NOMO-1 (cell line): Measurements from ENCODE around the gene SLC22A23.

Experiments
- DNase-seq, 2 experiments: peaks; one replicate each; lab custom pipeline; 2025; ENCODE audit not compliant: unreplicated experiment in 2 of 2; lab: John Stamatoyannopoulos, UW

SLC22A23 gene

DNA sequence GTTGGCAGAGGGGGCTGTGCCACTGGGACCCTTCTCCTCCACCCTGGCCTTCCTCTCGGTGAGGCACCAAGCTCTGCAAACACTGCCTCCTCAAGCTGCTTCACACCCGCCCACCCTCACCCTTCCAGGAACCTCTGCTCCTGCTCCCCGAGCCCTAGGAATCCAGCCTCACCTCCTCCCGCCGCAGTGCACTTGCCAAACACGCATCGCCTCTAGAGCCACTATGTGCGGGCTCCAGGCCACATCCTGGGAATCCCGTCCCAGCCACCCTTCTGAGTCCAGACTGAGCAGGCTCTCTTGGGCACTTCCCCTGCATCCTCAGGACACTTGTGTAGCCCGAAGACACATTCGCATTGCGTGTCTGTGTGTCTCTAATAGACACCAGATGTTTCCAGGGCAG, 179.6 kb downstream of the SLC22A23 start:
- DNase-seq, result no peak

DNA sequence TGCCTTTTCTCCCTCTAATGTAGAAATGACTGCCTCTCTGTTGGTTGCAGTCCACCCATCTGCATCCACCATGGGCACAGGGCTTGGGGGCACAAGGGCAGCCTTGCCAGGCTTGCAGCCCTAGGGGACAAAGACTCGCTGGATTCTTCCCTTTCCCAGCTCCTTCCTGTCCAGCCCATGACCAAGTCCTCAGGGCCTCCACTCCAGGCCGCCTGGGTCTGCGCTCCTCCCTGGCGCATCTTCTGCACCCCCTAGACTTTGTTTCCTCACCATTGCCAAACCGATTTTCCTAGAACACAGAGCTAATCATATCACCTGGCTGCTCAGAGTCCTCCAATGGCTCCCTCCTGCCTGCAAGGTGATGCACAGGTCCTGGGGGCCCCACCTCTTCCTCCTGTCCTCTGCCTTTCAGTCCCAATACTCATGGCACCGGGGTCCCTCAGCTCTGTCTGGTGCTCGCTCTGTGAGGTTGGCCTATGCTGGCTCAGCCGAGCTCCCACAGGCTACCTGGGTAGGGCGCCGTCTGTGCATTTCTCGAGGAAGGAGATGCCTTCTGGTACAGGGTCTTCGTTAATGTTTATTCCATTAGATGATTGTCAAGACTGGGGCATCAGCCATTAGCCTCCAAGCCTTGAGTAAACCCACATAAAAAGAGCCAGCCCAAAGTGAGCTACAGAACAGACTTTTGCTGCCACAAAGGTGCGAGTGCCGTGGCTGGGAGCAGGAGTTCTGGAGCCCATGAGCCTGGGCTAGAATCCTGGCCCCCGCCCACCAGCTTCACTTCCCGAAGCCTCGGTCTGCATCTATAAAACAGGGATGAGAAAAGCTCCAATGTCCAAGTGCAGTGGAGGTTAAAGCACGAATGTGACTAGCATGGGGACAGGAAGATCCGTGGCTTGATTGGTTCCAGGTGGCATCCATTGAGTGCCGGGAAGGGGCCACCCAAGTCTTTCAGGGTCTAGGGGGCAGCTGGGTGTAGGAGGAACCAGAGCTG, 180.4 kb downstream of the SLC22A23 start:
- no peak for DNase-seq

DNA sequence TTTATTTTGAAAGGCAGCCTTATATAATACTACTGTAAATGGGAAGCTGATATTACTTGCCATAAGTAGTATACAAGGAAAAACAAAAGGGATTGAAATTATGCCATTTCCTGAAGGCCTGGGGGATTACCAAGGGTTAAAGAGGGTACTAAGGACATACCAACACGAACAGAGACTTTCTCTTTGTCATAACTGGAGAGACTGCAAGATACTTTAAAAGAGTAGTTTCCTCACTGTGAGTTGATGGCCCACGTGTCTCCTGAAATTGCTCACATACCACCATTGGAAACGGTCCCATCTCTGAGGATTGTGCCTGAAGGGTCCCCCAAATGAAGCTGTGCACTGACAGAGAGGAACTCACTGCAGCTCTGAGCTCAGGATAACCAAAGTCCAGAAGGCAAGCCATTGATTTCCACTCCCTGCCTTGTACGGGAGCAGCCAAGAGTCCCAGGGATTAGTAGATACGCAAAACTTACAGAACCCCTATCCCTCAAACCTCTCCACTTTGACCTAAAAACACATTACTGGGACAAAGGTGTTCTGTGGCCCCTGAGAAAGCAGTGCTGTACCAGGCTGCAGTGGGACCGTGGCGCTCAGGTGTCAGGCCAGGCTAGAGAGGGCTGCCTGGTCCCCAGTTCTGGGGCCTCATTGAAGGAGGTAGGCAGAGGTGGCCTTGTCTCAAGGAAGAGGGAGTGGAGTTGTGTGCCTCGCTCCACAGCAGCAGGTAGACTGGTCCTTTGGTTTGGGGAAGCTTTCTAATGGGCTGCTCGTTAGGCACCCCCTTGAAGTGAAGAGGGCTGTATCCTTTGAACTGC, 182.9 kb downstream of the SLC22A23 start:
- DNase-seq, result no peak

DNA sequence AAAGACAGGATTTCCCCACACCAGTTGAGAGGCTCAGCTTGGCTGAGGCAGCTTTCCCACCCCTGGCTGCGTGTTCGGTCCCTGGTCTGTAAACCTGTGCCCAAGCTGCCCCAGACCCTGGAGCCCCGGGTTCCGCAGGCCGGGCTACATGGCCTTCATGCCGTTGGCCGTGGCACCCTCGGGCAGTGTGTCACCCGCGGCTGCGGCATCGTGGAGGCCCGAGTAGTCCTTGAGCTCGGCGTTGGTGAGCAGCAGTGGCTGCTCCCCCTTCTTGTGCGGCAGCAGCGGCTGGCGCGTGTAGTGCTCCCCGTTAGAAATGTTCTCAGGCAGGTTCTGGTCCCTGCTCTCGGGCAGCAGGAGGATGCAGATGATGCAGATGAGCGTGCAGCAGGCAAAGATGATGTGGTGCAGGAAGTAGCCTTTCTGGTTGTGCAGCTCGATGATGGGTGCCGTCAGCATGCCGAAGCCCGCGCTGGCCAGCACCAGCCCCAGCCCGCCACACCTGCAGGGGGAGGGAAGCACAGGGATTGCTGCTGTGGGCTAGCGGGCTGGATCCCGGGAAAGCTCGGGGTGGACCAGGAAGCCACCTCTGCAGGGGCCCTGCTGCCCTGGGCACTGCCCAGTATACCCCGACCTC, 183.8 kb downstream of the SLC22A23 start:
- no peak for DNase-seq

DNA sequence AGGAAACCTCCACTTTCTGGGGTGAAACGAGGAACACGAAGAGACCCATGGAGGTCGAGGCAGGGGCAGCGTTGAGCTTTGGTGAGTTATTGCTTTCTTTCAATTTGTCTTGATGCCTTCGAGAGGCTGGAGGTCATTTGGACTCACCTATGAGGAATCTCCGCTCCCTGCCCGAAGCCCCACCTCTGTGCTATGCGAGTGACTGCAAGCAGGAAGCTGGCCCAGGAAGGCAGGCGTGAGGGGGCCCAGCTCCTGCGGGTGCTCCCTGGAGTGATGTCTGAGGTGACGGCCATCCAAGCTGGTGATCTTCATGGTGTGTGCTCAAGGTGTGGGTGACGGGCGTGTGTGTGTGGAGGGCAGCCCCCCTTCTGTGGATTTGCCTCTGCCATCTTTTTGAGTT, 185.1 kb downstream of the SLC22A23 start:
- no peak for DNase-seq

DNA sequence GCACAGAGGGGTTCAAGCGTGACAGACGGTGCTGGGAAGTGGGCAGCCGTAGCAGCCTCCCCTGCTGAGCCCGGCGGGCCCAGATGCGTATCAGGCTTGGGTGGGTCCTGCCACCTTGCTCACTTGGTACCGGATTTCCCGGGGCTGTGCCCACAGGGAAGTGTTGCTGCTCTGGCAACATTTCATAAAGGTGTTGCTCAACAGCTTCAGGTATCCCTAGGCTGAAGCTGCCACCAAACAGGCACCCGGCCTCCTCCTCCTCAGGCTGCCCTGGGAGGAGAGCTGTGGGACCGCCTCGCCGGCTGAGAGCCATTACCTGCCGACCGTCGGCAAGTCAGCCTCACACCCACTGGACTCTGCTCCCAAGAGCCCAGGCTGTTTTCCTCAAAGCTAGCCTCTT, 186.6 kb downstream of the SLC22A23 start:
- no peak for DNase-seq

DNA sequence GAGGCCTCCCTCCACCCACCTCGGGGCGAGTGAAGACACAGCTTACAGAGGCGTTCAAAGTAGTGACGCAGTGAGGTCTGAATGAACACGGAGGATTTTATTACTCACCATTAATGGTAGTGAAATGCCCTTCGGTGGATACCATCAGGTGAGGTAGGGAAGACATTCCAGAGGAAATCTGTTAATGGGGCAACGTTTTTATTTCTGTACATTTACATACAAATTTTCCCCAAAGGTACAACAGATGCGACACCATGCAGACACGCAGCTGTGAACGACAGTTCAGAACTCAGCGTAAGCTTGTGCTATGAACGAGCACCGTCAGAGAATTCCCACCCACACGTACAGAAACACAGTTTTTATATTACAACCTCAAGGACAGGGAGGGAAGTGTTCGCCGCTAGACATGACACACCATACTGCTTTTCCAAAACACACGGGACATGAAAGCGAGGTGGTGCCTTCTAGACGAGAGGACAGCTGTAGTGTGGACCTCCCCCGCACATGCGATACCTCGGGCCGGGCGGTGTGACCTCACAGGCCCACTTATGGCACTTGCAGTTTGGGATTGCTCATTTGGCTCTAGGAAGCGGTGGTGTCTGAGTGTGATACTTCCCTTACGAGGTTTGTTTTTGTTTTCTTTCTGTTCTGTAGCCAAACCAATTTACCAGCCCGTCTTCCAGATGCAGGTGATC, 187.4 kb downstream of the SLC22A23 start:
- DNase-seq, result no peak

DNA sequence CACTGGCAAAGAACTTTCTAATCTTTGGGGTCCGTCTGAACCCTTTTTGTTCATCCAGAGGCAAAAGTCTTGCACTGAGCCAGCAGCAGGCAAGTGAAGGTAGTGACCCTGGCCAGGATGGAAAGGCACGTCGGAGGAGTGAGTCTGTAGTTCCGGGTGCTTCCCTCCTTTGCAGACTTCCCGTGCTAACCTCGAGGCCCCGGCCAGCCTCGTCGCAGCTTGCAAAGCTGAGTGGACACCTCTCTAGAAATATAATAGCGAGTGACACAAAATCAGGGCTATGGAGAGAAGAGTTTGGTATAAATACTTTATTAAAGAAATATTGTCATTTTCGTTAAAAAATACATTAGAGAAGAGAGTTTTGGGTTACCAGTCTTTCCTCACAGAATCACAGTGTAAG, 188.2 kb downstream of the SLC22A23 start:
- DNase-seq, result no peak

DNA sequence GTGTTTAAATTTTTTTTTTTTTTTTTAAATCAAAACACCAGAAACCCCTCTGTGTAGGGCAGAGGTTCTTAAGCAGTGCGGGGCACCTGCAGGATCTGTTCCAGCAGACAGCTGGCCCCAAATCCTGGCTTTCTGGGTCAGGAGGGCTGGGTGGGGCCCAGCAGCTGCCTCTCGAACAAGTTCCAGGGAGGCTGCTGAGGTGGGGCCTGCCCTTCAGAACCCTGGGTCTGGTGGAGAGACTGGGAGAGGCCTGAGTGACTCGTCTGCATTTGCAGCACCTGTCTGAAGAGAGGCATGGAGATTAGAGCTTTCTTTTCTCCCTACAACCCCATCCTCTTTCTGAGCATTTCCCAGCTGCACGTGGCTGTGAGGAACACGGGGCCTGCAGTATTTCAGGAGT, 189.7 kb downstream of the SLC22A23 start:
- no peak for DNase-seq

DNA sequence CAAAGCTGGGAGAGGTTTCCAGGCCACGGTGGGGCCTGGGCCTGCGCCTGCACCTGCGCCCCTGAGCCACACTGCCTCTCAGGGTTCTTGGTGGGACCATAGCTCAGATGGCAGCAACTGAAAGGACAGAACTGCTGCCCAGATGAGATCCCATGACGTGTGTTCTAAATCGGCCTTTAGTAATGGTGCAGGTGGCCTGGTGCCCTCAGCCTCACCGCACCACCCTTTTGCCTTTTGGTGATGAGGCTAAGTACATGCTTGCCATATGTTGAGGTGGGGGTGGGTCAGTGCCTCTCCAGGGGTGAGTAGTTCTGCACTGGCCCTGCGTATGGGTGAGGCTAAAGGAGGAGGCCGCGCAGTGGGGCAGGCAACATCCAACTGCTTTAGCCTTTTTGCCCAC, 190.7 kb downstream of the SLC22A23 start:
- DNase-seq, result no peak

DNA sequence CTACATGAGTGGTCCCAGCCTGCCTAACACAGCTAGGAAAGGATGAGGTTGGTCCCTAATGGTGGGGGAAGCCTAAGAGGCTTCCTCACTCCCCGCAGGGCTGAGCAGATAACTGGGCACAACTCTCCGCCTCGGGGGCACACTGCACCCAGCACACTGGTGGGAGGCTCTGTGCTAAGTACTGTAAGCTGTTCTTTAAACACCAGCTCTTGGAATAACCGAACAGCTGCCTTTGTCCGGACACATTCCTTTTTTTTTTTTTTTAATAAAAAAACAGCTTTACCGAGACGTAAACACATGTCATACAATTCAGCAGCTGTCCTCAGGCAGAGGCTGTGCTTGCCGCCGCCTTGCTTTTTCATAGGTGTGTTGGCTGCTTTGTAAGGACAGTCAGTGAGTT, 191.2 kb downstream of the SLC22A23 start:
- DNase-seq, result no peak

DNA sequence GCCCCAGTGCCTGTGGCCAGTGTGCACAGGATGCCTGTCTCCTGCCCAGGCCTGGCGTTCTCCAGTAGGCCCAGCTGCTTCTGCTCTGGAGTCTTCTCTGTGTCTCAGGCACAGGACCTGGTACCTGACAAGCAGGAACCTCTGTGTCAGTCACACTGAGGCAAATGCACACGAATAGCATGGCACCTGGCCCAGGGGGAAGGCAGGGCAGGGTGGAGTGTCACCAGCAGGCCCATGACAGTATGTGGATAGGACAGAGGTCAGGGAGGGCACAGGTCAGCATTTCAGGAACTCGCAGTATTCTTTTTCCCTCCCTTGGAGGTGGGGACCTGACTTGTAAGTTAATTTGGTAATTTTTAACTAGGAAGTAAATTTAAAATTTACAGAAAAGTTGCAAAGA, 192.5 kb downstream of the SLC22A23 start:
- no peak for DNase-seq

DNA sequence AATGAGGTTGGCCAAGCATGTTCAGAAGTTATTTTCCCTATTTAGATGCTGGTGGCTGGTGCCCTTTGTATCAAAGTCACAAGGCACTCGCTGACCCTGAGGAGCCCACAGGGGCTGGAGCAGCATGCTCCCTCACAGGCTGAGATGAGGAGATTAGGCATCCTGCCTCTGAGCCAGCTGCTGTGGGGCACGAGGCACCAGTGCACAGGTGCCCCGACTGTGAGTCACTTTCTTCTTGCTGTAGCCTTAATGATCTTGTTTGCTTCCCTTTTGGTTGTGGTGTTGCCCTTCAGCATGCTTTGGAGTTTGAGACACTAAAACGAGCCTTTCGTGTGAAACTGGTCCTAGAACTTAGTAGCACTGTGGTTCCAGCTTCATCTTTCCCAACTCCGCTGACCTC, 193.8 kb downstream of the SLC22A23 start:
- DNase-seq, result no peak

DNA sequence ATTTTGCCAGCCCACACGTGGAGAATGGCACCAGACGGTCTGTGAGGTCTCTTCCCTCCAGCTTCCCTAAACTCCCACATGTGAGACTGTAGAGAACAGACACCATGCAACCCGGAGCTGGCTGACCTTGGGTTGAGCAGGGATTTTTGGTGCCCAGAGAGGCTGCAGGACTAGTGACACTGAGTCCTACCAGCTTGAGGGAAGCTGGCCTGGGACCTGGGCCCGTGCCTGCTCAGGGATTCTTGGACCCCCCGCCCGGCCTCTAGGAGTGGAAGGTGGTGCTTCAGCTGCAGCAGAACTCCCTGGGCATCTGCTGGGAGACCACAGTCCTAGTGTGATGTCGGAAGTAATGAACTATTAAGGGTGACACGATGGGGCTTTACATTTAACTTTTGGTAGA, 194.9 kb downstream of the SLC22A23 start:
- DNase-seq, result no peak

DNA sequence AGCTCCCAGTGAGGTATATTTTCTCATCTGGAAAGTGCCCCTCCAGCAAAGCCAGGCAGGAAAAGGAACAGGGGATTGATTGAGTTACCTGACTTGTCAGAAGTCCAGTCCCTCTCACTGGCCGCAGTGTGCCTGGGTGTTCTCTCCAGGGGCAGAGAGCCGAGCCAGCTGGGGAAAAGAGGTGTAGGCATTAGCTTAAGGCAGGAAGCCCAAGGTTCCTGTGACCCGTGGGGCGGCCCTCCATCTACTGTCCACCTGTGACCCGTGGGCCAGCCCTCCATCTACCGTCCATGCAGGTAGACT, 195.4 kb downstream of the SLC22A23 start:
- no peak for DNase-seq

DNA sequence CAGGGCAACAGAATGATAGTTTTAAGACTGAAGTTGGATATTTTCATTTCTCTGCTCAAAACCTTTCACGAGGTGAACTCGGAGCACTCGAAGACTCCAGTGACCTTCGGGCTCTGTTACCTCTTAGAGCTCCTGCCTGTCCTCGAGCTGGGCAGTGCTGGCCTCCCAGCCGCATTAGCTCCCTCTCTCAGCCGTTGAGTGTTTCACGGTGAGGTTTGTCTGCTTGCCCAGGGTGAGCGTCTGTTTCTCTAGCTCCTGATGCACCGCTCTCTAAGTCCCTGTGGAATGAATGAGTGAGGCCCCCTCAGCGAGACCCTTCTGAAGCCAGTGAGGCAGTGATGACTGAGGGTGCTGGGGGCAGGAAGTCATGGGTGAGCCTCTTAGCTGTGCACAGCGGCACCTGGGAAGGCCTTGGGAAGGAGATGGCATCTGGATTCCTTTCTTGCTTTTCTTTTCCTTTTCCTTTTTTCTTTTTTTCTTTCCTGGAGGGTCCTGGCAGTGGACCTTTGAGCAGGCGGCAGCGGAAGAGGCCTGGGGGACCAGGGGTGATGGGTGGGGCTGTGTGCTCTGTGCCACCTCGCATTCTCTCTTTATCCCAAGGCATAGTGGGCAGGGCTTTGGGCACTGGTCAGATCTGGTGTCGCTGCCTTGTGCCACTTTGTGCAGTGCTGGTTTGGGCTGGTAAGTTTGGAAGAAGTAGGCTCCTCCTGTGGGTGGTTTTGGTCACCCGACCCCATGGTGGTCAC, 195.9 kb downstream of the SLC22A23 start:
- no peak for DNase-seq

DNA sequence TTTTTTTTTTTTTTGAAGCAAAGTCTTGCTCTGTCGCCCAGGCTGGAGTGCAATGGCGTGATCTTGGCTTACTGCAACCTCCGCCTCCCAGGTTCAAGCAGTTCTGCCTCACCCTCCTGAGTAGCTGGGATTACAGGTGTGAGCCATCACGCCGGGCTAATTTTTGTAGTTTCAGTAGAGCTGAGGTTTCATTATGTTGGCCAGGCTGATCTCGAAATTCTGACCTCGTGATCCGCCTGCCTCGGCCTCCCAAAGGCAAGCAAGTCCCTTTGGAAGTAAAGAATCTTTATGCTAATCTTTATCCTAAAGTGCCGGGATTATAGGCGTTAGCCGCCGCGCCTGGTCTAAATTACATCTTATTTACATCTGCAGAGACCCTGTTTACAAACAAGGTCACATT, 196.6 kb downstream of the SLC22A23 start:
- no peak for DNase-seq

DNA sequence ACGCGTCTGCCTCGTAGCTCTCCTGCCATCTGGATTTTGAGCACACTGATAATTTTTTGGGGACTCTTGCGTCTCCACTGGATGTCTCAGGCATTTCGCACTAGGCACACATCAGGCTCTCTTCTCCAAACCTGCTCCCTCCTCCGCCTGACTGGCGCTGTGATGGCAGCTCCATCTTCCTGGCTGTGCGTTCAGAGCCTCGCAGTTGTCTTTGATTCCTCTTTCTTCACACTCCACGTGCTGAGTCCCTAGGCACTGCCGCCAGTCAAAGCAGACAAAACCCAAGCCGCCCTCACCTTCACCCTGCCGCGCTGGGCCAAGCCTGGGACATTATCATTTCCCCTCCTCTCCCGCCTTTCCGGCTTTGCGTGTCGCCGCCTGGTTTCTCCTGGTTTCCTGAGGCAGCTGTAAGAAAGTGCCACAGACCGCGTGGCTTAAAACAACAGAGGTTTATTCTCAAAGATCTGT, 197.3 kb downstream of the SLC22A23 start:
- DNase-seq, result peak; percentile 51 to 52

DNA sequence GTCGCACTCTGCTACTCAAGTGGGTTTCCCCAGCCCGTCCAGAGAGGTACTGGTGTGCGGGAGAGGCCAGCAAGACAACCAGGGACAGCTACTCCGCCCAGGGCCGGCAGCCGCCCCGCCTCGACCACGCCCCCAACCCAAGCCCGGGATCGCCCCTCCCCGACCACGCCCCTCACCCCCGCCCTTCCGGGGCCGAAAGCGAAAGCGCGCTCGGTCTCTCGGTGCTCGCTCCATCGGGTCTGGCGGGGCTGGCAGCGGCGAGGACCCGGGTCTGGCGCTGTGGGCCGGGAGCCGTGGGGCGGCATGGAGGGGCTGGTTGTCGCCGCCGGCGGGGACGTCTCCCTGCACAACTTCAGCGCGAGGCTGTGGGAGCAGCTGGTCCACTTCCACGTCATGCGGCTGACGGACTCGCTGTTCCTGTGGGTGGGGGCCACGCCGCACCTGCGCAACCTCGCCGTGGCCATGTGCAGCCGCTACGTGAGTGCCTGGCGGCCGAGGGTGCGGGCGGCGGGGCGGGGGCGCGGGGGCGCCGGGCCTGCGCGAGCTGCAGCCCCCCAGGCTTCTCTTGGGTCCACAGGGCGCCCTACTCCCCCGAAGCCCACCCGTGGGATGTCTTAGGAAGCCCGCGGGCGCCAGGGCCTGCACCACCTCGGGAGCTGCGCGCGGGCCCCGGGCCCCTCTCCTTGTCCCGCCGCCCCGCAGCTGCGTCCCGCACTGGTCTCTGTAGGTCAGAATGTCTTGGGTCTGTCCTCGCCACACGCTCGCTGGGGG, 197.9 kb downstream of the SLC22A23 start, which contains the start of gene PSMG4:
Gene PSMG4, plus strand, starts transcription at position 228 of the 771 bp plus-strand sequence. Its CDS starts 76 bp downstream, at position 304.
- peak; percentile 67 to 75 for DNase-seq
